H1 (cell line): ENCODE measurements around the gene DDR2. TPM values are rescaled to one million over a fixed set of nuclear protein-coding genes. Genes with fewer than 3 reads are reported as not detected.

Experiments used
- CTCF ChIA-PET: fragments of 300-600 bp; sonication (Branson Sonifier 250); formaldehyde crosslinking; loops from one replicate; lab custom pipeline; 2021; ENCODE audit not compliant: partially characterized antibody; lab: Charles Lee
- POLR2A ChIA-PET: fragments of 300-600 bp; sonication (Branson Sonifier 250); formaldehyde crosslinking; loops from one replicate; lab custom pipeline; 2021; ENCODE audit warnings: inconsistent platforms; ENCODE audit not compliant: partially characterized antibody; lab: Charles Lee
- DNase-seq, 2 experiments: peaks; one replicate each; pipeline versions ENCODE4 v3.0.0 to v3.0.0-alpha.2; 2010 to 2022; ENCODE audit warnings: low spot score in 2 of 2, low read depth in 1 of 2, mixed read lengths in 1 of 2
- FAIRE-seq: peaks from 2 replicates; lab custom pipeline; 2011; peaks lifted over from hg19 to GRCh38; lab: Jason Lieb, UNC
- H2AFZ ChIP-seq: 2 replicates; pipeline ENCODE4 v1.8.1; 2012; ENCODE audit warnings: low read length, inconsistent platforms
- H2AK5ac ChIP-seq: 2 replicates; pipeline ENCODE4 v1.6.1; 2013; ENCODE audit warnings: low read depth, low read length
- H2BK120ac ChIP-seq: replicated peaks from 2 replicates; pipeline ENCODE3; 2013; ENCODE audit warnings: low read depth, low read length, inconsistent platforms
- H2BK12ac ChIP-seq: 2 replicates; pipeline ENCODE4 v1.6.1; 2013; ENCODE audit warnings: low read depth, low read length
- H2BK15ac ChIP-seq: 2 replicates; pipeline ENCODE4 v1.6.1; 2013; ENCODE audit warnings: low read length
- H2BK20ac ChIP-seq: 2 replicates; pipeline ENCODE4 v1.6.1; 2013; ENCODE audit warnings: low read length
- H2BK5ac ChIP-seq: 2 replicates; pipeline ENCODE4 v1.6.1; 2013; ENCODE audit warnings: low read depth, low read length
- H3K14ac ChIP-seq: 2 replicates; pipeline ENCODE4 v1.6.1; 2013; ENCODE audit warnings: inconsistent platforms; ENCODE audit not compliant: insufficient read length
- H3K18ac ChIP-seq: 2 replicates; pipeline ENCODE4 v1.6.1; 2013; ENCODE audit warnings: low read length; ENCODE audit errors: extremely low read depth
- H3K23ac ChIP-seq: 2 replicates; pipeline ENCODE4 v1.6.1; 2013; ENCODE audit warnings: inconsistent platforms; ENCODE audit not compliant: insufficient read length
- H3K23me2 ChIP-seq: 2 replicates; pipeline ENCODE4 v1.6.1; 2013; ENCODE audit warnings: low read depth, low read length
- H3K27ac ChIP-seq: 2 replicates; pipeline ENCODE4 v1.6.1; 2011; ENCODE audit warnings: low read depth, low read length, inconsistent platforms
- H3K27me3 ChIP-seq, 4 experiments: replicated peaks in 1 of 4; 1 replicate in 1 of 4; 2 replicates in 3 of 4; pipeline versions ENCODE4 v1.6.1 to v1.8.1; 2011 to 2013; ENCODE audit warnings: low read length in 3 of 4, mild to moderate bottlenecking in 3 of 4, inconsistent platforms in 2 of 4, mixed read lengths in 2 of 4, moderate library complexity in 1 of 4; ENCODE audit not compliant: control insufficient read depth in 3 of 4, insufficient read depth in 3 of 4; ENCODE audit errors: extremely low read depth in 1 of 4
- H3K36me3 ChIP-seq, 4 experiments: 2 replicates each; pipeline versions ENCODE4 v1.6.1 to v1.8.1; 2011 to 2013; ENCODE audit warnings: mild to moderate bottlenecking in 4 of 4, low read length in 3 of 4, moderate library complexity in 2 of 4, control low read depth in 1 of 4, inconsistent platforms in 1 of 4; ENCODE audit not compliant: insufficient read depth in 4 of 4, control insufficient read depth in 2 of 4
- H3K4ac ChIP-seq: replicated peaks from 2 replicates; pipeline ENCODE3; 2013; ENCODE audit warnings: low read length, low read depth, mixed read lengths, inconsistent platforms; ENCODE audit not compliant: insufficient read length
- H3K4me1 ChIP-seq, 4 experiments: replicated peaks in 1 of 4; 1 replicate in 1 of 4; 2 replicates in 3 of 4; pipeline versions ENCODE4 v1.6.1 to v1.8.1; 2011 to 2013; ENCODE audit warnings: low read length in 3 of 4, inconsistent platforms in 2 of 4, mixed read lengths in 1 of 4; ENCODE audit not compliant: insufficient read depth in 4 of 4, control insufficient read depth in 3 of 4
- H3K4me2 ChIP-seq, 2 experiments: 2 replicates each; pipeline versions ENCODE4 v1.6.1 to v1.8.1; 2011 to 2013; ENCODE audit warnings: low read depth in 2 of 2, low read length in 2 of 2, control low read depth in 1 of 2, inconsistent platforms in 1 of 2, mild to moderate bottlenecking in 1 of 2; ENCODE audit not compliant: insufficient read depth in 1 of 2
- H3K4me3 ChIP-seq, 4 experiments: fragments of 200-600, 300-600 bp in 1 of 4; sonication (generic), shearing (Covaris generic), sonication (Bioruptor Twin) in 1 of 4; 2 replicates each; pipeline versions ENCODE4 v1.5.1 to v1.8.1; 2011 to 2016; ENCODE audit warnings: low read length in 4 of 4, low read depth in 3 of 4, control low read depth in 2 of 4, inconsistent platforms in 2 of 4, mild to moderate bottlenecking in 2 of 4, mixed read lengths in 1 of 4, moderate library complexity in 1 of 4; ENCODE audit not compliant: insufficient read depth in 2 of 4; ENCODE audit errors: extremely low read depth in 1 of 4
- H3K56ac ChIP-seq: replicated peaks from 2 replicates; pipeline ENCODE3; 2013; ENCODE audit warnings: low read depth, mild to moderate bottlenecking, mixed read lengths, low read length, inconsistent platforms; ENCODE audit not compliant: insufficient read length
- H3K79me1 ChIP-seq: 2 replicates; pipeline ENCODE4 v1.6.1; 2013; ENCODE audit warnings: low read depth, low read length, control low read depth
- H3K79me2 ChIP-seq, 2 experiments: 2 replicates each; pipeline versions ENCODE4 v1.6.1 to v1.8.1; 2012 to 2013; ENCODE audit warnings: low read length in 2 of 2, mild to moderate bottlenecking in 2 of 2, inconsistent platforms in 1 of 2; ENCODE audit not compliant: insufficient read depth in 2 of 2, control insufficient read depth in 1 of 2
- H3K9ac ChIP-seq, 4 experiments: replicated peaks in 1 of 4; 1 replicate in 1 of 4; 2 replicates in 3 of 4; pipeline versions ENCODE4 v1.6.1 to v1.8.1; 2011 to 2013; ENCODE audit warnings: low read depth in 3 of 4, low read length in 3 of 4, control low read depth in 2 of 4, mild to moderate bottlenecking in 2 of 4, moderate library complexity in 2 of 4, inconsistent platforms in 1 of 4; ENCODE audit errors: extremely low read depth in 1 of 4
- H3K9me3 ChIP-seq, 2 experiments: 2 replicates each; pipeline versions ENCODE4 v1.6.1 to v1.8.1; 2012 to 2013; ENCODE audit warnings: mild to moderate bottlenecking in 2 of 2, moderate library complexity in 2 of 2, control low read depth in 1 of 2, inconsistent platforms in 1 of 2, low read depth in 1 of 2, low read length in 1 of 2, mixed read lengths in 1 of 2; ENCODE audit not compliant: insufficient read depth in 2 of 2
- H4K20me1 ChIP-seq, 2 experiments: replicated peaks in 1 of 2; 2 replicates each; pipeline versions ENCODE3 to v1.8.1; 2011 to 2013; ENCODE audit warnings: inconsistent platforms in 2 of 2, low read length in 2 of 2, mild to moderate bottlenecking in 1 of 2; ENCODE audit not compliant: insufficient read depth in 2 of 2, control insufficient read depth in 1 of 2
- H4K5ac ChIP-seq: 2 replicates; pipeline ENCODE4 v1.6.1; 2013; ENCODE audit warnings: low read length, low read depth, mixed read lengths, inconsistent platforms; ENCODE audit not compliant: insufficient read length
- H4K8ac ChIP-seq: 2 replicates; pipeline ENCODE4 v1.8.0; 2013; ENCODE audit warnings: mild to moderate bottlenecking, moderate library complexity, low read length, inconsistent platforms; ENCODE audit not compliant: insufficient read depth; ENCODE audit errors: extremely low read depth
- H4K91ac ChIP-seq: replicated peaks from 2 replicates; pipeline ENCODE3; 2013; ENCODE audit warnings: low read length, mixed read lengths, inconsistent platforms; ENCODE audit not compliant: insufficient read length
- ATF3 ChIP-seq: IDR thresholded peaks from 2 replicates; pipeline ENCODE4 v1.6.1; 2011; ENCODE audit warnings: low read depth, mild to moderate bottlenecking, low read length; ENCODE audit not compliant: insufficient read depth
- CHD1 ChIP-seq: IDR thresholded peaks from 2 replicates; pipeline ENCODE4 v1.6.1; 2012; ENCODE audit warnings: low read depth, low read length, improper control_type of control experiment
- EP300 ChIP-seq, 2 experiments: IDR thresholded peaks; 1 replicate in 1 of 2; 2 replicates in 1 of 2; pipeline ENCODE4 v1.6.1; 2011 to 2012; ENCODE audit warnings: low read depth in 2 of 2, low read length in 2 of 2, mild to moderate bottlenecking in 2 of 2, borderline replicate concordance in 1 of 2, inconsistent platforms in 1 of 2, moderate library complexity in 1 of 2
- GABPA ChIP-seq: IDR thresholded peaks from 2 replicates; pipeline ENCODE4 v1.6.1; 2011; ENCODE audit warnings: mild to moderate bottlenecking, low read length, moderate library complexity, borderline replicate concordance; ENCODE audit not compliant: insufficient read depth
- HDAC6 ChIP-seq: IDR thresholded peaks from one replicate; pipeline ENCODE4 v1.7.1; 2012; ENCODE audit warnings: low read depth, mild to moderate bottlenecking, inconsistent platforms, low read length, moderate library complexity
- KDM1A ChIP-seq: fragments of 200-600, 300-600 bp; sonication (generic); IDR thresholded peaks from 2 replicates; pipeline ENCODE4 v1.7.1; 2016; ENCODE audit warnings: mild to moderate bottlenecking, low read length, borderline replicate concordance
- KDM4A ChIP-seq: IDR thresholded peaks from one replicate; pipeline ENCODE4 v1.7.1; 2012; ENCODE audit warnings: low read depth, mild to moderate bottlenecking, moderate library complexity, low read length, inconsistent platforms; ENCODE audit not compliant: severe bottlenecking
- KDM5A ChIP-seq: fragments of 200-600 bp; IDR thresholded peaks from 2 replicates; pipeline ENCODE4 v1.7.1; 2012; ENCODE audit warnings: mild to moderate bottlenecking, low read length, inconsistent platforms, mixed read lengths
- NRF1 ChIP-seq: IDR thresholded peaks from 2 replicates; pipeline ENCODE4 v1.6.1; 2011; ENCODE audit warnings: mild to moderate bottlenecking, low read depth, low read length, improper control_type of control experiment
- RFX5 ChIP-seq: IDR thresholded peaks from 2 replicates; pipeline ENCODE4 v1.6.1; 2011; ENCODE audit warnings: low read depth, low read length, improper control_type of control experiment, borderline replicate concordance
- SIRT6 ChIP-seq: IDR thresholded peaks from one replicate; pipeline ENCODE4 v1.7.1; 2012; ENCODE audit warnings: low read length, inconsistent platforms
- SP4 ChIP-seq: IDR thresholded peaks from 2 replicates; pipeline ENCODE4 v1.6.1; 2012; ENCODE audit warnings: low read length, inconsistent platforms
- YY1 ChIP-seq: IDR thresholded peaks from 2 replicates; pipeline ENCODE4 v1.6.1; 2011; ENCODE audit warnings: low read depth, mild to moderate bottlenecking, low read length
- WGBS, 2 experiments: shearing (Covaris generic) in 1 of 2; methylation state at CpG; one replicate each; pipeline versions ENCODE4 v1.1.6 to v1.1.7; 2013 to 2015; ENCODE audit warnings: low lambda C conversion rate in 2 of 2, mixed read lengths in 2 of 2, inconsistent platforms in 1 of 2, low coverage in 1 of 2, missing lambda C conversion rate in 1 of 2; ENCODE audit not compliant: insufficient replicate concordance in 2 of 2, insufficient coverage in 1 of 2, insufficient read length in 1 of 2; ENCODE audit errors: extremely low coverage in 1 of 2, missing lambda C conversion rate in 1 of 2; 5-methylcytosine and 5-hydroxymethylcytosine counted together
- polyA plus RNA-seq, 7 experiments: library from polyadenylated mRNA; depleted of rRNA in 3 of 7; stranded (reverse) in 5 of 7; unstranded in 2 of 7; fragments of >200 nt in 5 of 7; fragments of 200-250 nt in 2 of 7; gene quantifications; 1 replicate in 5 of 7; 2 replicates in 1 of 7; 4 replicates in 1 of 7; pipeline versions ENCODE4 v1.2.1 to v1.2.3, GENCODE V29; 2011 to 2013; ENCODE audit warnings: missing spikeins in 2 of 7, mixed read lengths in 2 of 7
- total RNA-seq: library from RNA; stranded (reverse); fragmentation: NEBNext Ultra II Directional; extraction: Animal tissue kit (Norgen Biotek cat#: 25700); gene quantifications from 2 replicates; pipeline ENCODE4 v1.2.1, GENCODE V29; 2021

The DDR2 gene
- total and polyA plus RNA-seq, 2 of the 8 experiments (the other 6 are each of a cell fraction or from before 2014, with no cell fraction given): 1.00 to 2.1 TPM

GRCh38 chr1:162667381-162668080, 35.3 kb downstream of the DDR2 start:
- no peak overlapping the region for H4K91ac ChIP-seq
- peaks cover 0 to 3% (median 1%) of the 10 kb centered on the region in 4 experiments; a peak in 1 of 7 replicates for H3K4me1 ChIP-seq
- H2BK20ac ChIP-seq: no peak overlapping the region
- no peaks in the 10 kb centered on the region for H3K36me3 ChIP-seq
- POLR2A ChIA-PET: interaction anchor here (0.6 kb wide), 1 partner anchor 77 kb away, joined by 3 read pairs; no protein-coding TSS in a partner anchor
- WGBS, 2 experiments: 95% methylated on average over 2 of the region's 2 CpGs; no CpG with 5 or more reads in 1 of the 2 experiments
- H4K8ac ChIP-seq: no peak overlapping the region
- H2BK15ac ChIP-seq: no peak overlapping the region
- no peak overlapping the region for H2AK5ac ChIP-seq
- no peak overlapping the region for H3K23ac ChIP-seq
- FAIRE-seq (no peak), DNase-seq (no peak)
- no peak overlapping the region for H2BK120ac ChIP-seq
- no peaks in the 10 kb centered on the region for H3K79me1 ChIP-seq
- no peak overlapping the region for H2BK5ac ChIP-seq
- H3K4ac ChIP-seq: no peak overlapping the region
- H3K56ac ChIP-seq: no peak overlapping the region
- H3K4me3 ChIP-seq: no peak overlapping the region
- H3K27ac ChIP-seq: no peak overlapping the region
- no peaks in the 10 kb centered on the region for H3K9me3 ChIP-seq
- H3K4me2 ChIP-seq: no peak overlapping the region
- CTCF ChIA-PET: interaction anchor here (0.6 to 3.7 kb wide), 4 partner anchors 10 to 178 kb away, joined by 3 to 17 read pairs (median 4); partner anchors contain the start of gene DDR2
- no peaks in the 10 kb centered on the region for H3K27me3 ChIP-seq
- H4K20me1 ChIP-seq: no peaks in the 10 kb centered on the region
- H2BK12ac ChIP-seq: no peak overlapping the region
- no peak overlapping the region for H2AFZ ChIP-seq
- no peak overlapping the region for H3K14ac ChIP-seq
- no peaks in the 10 kb centered on the region for H3K23me2 ChIP-seq
- no peaks in the 10 kb centered on the region for H3K79me2 ChIP-seq
- no peak overlapping the region for H4K5ac ChIP-seq
- H3K9ac ChIP-seq: no peak overlapping the region
- H3K18ac ChIP-seq: no peak overlapping the region
- TF ChIP-seq GABPA: no peak
- no peak for TF ChIP-seq KDM4A
- no peak for TF ChIP-seq CHD1
- no peak for TF ChIP-seq YY1
- TF ChIP-seq RFX5: no peak
- no peak for TF ChIP-seq ATF3
- TF ChIP-seq NRF1: no peak
- no peak for TF ChIP-seq SIRT6
- no peak for TF ChIP-seq KDM5A
- TF ChIP-seq HDAC6: no peak
- TF ChIP-seq KDM1A: no peak
- TF ChIP-seq SP4: no peak
- no peak for TF ChIP-seq EP300 (IDR thresholded peaks at IDR 0.05; ENCODE audit: borderline replicate concordance in 1 of 2, low read depth in 2 of 2, low read length in 2 of 2)
